NCI-H2171 (cell line): ENCODE results near the gene KLHL25.

Experiments
- DNase-seq: peaks from one replicate; lab custom pipeline; 2025; lab: John Stamatoyannopoulos, UW

KLHL25 gene

GRCh38 chr15:85711580-85712192, 83.0 kb downstream of the KLHL25 start:
- DNase-seq: no peak

- DNase-seq: no peak
Measured at GRCh38 chr15:85710340-85710842, 84.3 kb downstream of the KLHL25 start.
